Gastrocnemius medialis (tissue), 4 donors: ENCODE data around the gene AKAP13. TPM values are rescaled to one million over a fixed set of nuclear protein-coding genes. Genes with fewer than 3 reads are reported as not detected.
A peak's percentile ranks its signal among the peaks of the same experiment; 100 is the strongest.
"Not testable (repeated sequence)": the region's sequence is repeated elsewhere in the genome, so short reads cannot be mapped to it uniquely, and the experiment has no call there.

Experiments used
- ATAC-seq, 2 donors: fragments of 150-250 bp; one replicate each; pipeline ENCODE4 v1.9.1; 2016
- DNase-seq, 2 donors: peaks; one replicate each; pipeline ENCODE4 v3.0.0-alpha.2; 2019
- H3K27ac ChIP-seq, 4 donors: fragments of 200-600 bp; sonication (generic); 1 replicate in 1 of 4; 2 replicates in 3 of 4; pipeline ENCODE4 v1.5.1; 2016 to 2018; ENCODE audit warnings: mild to moderate bottlenecking in 2 of 4, moderate library complexity in 1 of 4
- H3K27me3 ChIP-seq, 3 donors: fragments of 200-600 bp; sonication (generic) in 2 of 3; 1 replicate in 1 of 3; 2 replicates in 2 of 3; pipeline versions ENCODE4 v1.5.1 to v1.6.0; 2016 to 2019; ENCODE audit warnings: mild to moderate bottlenecking in 1 of 3, moderate library complexity in 1 of 3
- H3K36me3 ChIP-seq, 2 donors: fragments of 200-600 bp; sonication (generic) in 1 of 2; one replicate each; pipeline ENCODE4 v1.5.1; 2017 to 2018
- H3K4me1 ChIP-seq, 2 donors: fragments of 200-600 bp; sonication (generic) in 1 of 2; one replicate each; pipeline ENCODE4 v1.5.1; 2016 to 2017; ENCODE audit warnings: mild to moderate bottlenecking in 2 of 2
- H3K4me3 ChIP-seq, 4 donors: fragments of 200-600 bp; sonication (generic) in 3 of 4; 1 replicate in 1 of 4; 2 replicates in 3 of 4; pipeline ENCODE4 v1.5.1; 2016 to 2019; ENCODE audit warnings: mild to moderate bottlenecking in 2 of 4
- H3K9me3 ChIP-seq, 3 donors: fragments of 200-600 bp; sonication (generic) in 2 of 3; 1 replicate in 1 of 3; 2 replicates in 2 of 3; pipeline ENCODE4 v1.5.1; 2016 to 2019
- CTCF ChIP-seq, 5 experiments: fragments of 450-650 bp in 3 of 5; fragments of 200-600 bp in 2 of 5; sonication (generic) in 2 of 5; IDR thresholded peaks in 4 of 5; conservative IDR thresholded peaks in 1 of 5; 1 replicate in 4 of 5; 2 replicates in 1 of 5; pipeline ENCODE4 v1.5.1; 2016 to 2019; ENCODE audit warnings: antibody characterized with exemption in 5 of 5, mild to moderate bottlenecking in 3 of 5, moderate library complexity in 3 of 5
- POLR2A ChIP-seq, 2 donors: fragments of 450-650 bp; IDR thresholded peaks; one replicate each; pipeline ENCODE4 v1.6.1; 2017; ENCODE audit warnings: antibody characterized with exemption in 2 of 2, mild to moderate bottlenecking in 2 of 2, moderate library complexity in 2 of 2
- in situ Hi-C, 4 donors: fragments of 200-750 bp; cut with MboI; loops; one replicate each; pipeline versions ENCODE4 v1.15.0 to v1.8.0; 2017; ENCODE audit warnings: low sequenced_read_pairs in 4 of 4
- intact Hi-C: fragments of 100-400 bp; cut with DNase I; formaldehyde crosslinking; loops from one replicate; pipeline ENCODE4 v1.15.1; 2023; ENCODE audit warnings: low total_unique reads
- total RNA-seq, 4 donors: library from RNA; depleted of rRNA; stranded (reverse); fragments of >200 nt; gene quantifications; one replicate each; pipeline versions ENCODE4 v1.1.0 to v1.2.3, GENCODE V29; 2016

The AKAP13 gene
- total RNA-seq, 4 donors from 2014 or later = 127 to 481 (median 172) TPM

- no peaks in the 10 kb centered on the region for H3K27me3 ChIP-seq
- no peaks in the 10 kb centered on the region for H3K36me3 ChIP-seq
- in situ Hi-C loops = loop anchor here in 1 of 4 donors (10.0 kb wide), 2 partner anchors 65 to 135 kb away; no protein-coding TSS in a partner anchor
- no peaks in the 10 kb centered on the region for H3K4me1 ChIP-seq
- H3K4me3 ChIP-seq = no peak overlapping the region
- intact Hi-C loops = no loop called here
- H3K9me3 ChIP-seq = no peaks in the 10 kb centered on the region
- ATAC-seq (no peak), DNase-seq (no peak)
- H3K27ac ChIP-seq = no peak overlapping the region
- TF ChIP-seq POLR2A (IDR thresholded peaks at IDR 0.05) (no peak), CTCF (IDR thresholded peaks at IDR 0.05 in 4 of 5, conservative IDR thresholded peaks at IDR 0.05 in 1 of 5) (no peak)
These were observed 49.1 kb downstream of the AKAP13 start for GRCh38 chr15:85429522-85429921.

GRCh38 chr15:85430406-85431204 is 50.2 kb downstream of the AKAP13 start:
- TF ChIP-seq POLR2A (IDR thresholded peaks at IDR 0.05) = no peak
- no peak for TF ChIP-seq CTCF (IDR thresholded peaks at IDR 0.05 in 4 of 5, conservative IDR thresholded peaks at IDR 0.05 in 1 of 5)

GRCh38 chr15:85439996-85440395 is 59.6 kb downstream of the AKAP13 start:
- DNase-seq (no peak), ATAC-seq (no peak)
- no peak overlapping the region for H3K27ac ChIP-seq
- intact Hi-C loops (no loop called here), in situ Hi-C loops (no loop called here)
- H3K4me3 ChIP-seq = no peak overlapping the region
- no peaks in the 10 kb centered on the region for H3K27me3 ChIP-seq
- peaks cover 18 to 28% of the 10 kb centered on the region in 2 donors for H3K4me1 ChIP-seq
- no peaks in the 10 kb centered on the region for H3K36me3 ChIP-seq
- no peaks in the 10 kb centered on the region for H3K9me3 ChIP-seq
- no peak for TF ChIP-seq POLR2A (IDR thresholded peaks at IDR 0.05)
- TF ChIP-seq CTCF (IDR thresholded peaks at IDR 0.05 in 4 of 5, conservative IDR thresholded peaks at IDR 0.05 in 1 of 5) = no peak

More at GRCh38 chr15:85430406-85431204, 50.2 kb downstream of the AKAP13 start:
- ATAC-seq = no peak
- Histone ChIP-seq H3K9me3 (no peaks in the 10 kb centered on the region), H3K4me1 (no peaks in the 10 kb centered on the region), H3K27me3 (no peaks in the 10 kb centered on the region), H3K27ac (no peak overlapping the region), H3K36me3 (no peaks in the 10 kb centered on the region), H3K4me3 (no peak overlapping the region)
- no peak for DNase-seq
- in situ Hi-C loops (no loop called here), intact Hi-C loops (no loop called here)

GRCh38 chr15:85440451-85440850 is 60.0 kb downstream of the AKAP13 start:
- H3K27me3 ChIP-seq = no peaks in the 10 kb centered on the region
- no peak overlapping the region for H3K4me3 ChIP-seq
- H3K9me3 ChIP-seq = no peaks in the 10 kb centered on the region
- no peak overlapping the region for H3K27ac ChIP-seq
- intact Hi-C loops (no loop called here), in situ Hi-C loops (no loop called here)
- DNase-seq (no peak), ATAC-seq (no peak)
- no peak for TF ChIP-seq CTCF (IDR thresholded peaks at IDR 0.05 in 4 of 5, conservative IDR thresholded peaks at IDR 0.05 in 1 of 5)
- no peak for TF ChIP-seq POLR2A (IDR thresholded peaks at IDR 0.05)
- no peaks in the 10 kb centered on the region for H3K36me3 ChIP-seq
- H3K4me1 ChIP-seq = peaks cover 18 to 28% of the 10 kb centered on the region in 2 donors

GRCh38 chr15:85441854-85442253 is 61.5 kb downstream of the AKAP13 start:
- DNase-seq = peak in 1 of 2 donors; percentile 26
- in situ Hi-C loops, intact Hi-C loops, H3K27me3 ChIP-seq, H3K4me3 ChIP-seq, H3K9me3 ChIP-seq, H3K36me3 ChIP-seq: not testable (repeated sequence)
- peak; percentile 84 to 96 for ATAC-seq
- peak overlapping the region in 1 of 4 donors; percentile 2 for H3K27ac ChIP-seq
- peaks cover 18 to 28% of the 10 kb centered on the region in 2 donors for H3K4me1 ChIP-seq
